ENCODE data around the gene CRACDL. TPM values are rescaled to one million over a fixed set of nuclear protein-coding genes. Genes with fewer than 3 reads are reported as not detected.

The CRACDL gene
- total RNA-seq, 8 experiments from 2014 or later: 0.11 to 5.5 (median 0.64) TPM; not detected in 2

DNA sequence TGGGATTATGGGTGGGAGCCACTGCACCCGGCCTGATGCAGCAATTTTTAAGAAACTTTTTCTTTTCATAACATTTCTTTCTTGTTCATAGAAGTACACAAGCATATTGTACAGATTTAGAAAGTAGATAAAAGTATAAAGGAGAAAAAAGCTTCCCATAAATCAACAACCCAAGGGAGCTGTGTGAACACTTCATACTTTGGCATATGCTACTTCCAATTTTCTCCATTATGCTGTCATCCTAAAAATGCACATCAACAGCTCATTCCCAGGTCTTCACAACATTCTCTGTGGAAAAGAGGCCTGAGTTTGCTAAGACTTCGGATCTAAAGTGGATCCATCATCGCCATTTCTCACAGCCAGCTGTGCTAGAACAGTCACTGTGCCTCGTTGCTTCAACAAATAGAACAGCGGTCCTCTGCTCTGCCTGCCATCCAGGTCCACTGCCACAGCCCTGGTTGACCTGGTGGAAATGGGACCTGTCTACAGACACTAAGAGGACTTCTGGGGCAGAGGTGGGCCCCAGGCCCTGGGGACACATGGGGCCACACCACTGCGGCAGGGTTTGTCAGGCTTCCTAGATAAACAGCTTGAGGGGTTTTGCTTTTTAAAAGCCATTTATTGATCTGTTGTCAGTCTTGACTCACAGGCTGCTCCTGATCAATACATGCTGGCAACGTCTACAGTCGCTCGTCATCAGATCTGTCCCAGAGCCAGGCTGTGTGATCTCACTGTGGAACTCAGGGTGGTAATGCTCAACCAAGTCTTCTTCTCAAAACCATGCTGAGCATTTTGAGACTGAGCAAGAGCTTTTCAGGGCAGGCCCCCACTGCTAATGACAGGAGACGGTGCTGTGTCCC, 132.4 kb downstream of the CRACDL start:
- Histone ChIP-seq H3K27ac (peak overlapping the region in 1 of 2 donors; percentile 67), H3K4me1 (replicated peaks in 1 of 2) (peaks cover 32 to 36% of the 10 kb centered on the region in 2 donors), H3K4me3 (no peak overlapping the region)
- 33 to 88% (median 78%) methylated on average over 1 to 9 of the region's 10 CpGs for WGBS, 10 experiments
- peak in 2 of 8 experiments; percentile 24 to 25 for ATAC-seq (replicated peaks in 6 of 8)
- in situ Hi-C loops (cut with MboI; ENCODE audit: low pct_unique_long_range_greater_than_20kb in 2 of 9, low sequenced_read_pairs in 9 of 9, unreplicated experiment in 9 of 9): no loop called here

GRCh38 chr2:98802344-98802743, 133.7 kb downstream of the CRACDL start:
- in situ Hi-C loops (cut with MboI; ENCODE audit: low pct_unique_long_range_greater_than_20kb in 2 of 9, low sequenced_read_pairs in 9 of 9, unreplicated experiment in 9 of 9): no loop called here
- peaks cover 25 to 34% of the 10 kb centered on the region in 2 donors for H3K4me1 ChIP-seq (replicated peaks in 1 of 2)

GRCh38 chr2:98801921-98802321, 134.1 kb downstream of the CRACDL start:
- H3K4me1 ChIP-seq (replicated peaks in 1 of 2): peaks cover 29 to 34% of the 10 kb centered on the region in 2 donors
- H3K4me3 ChIP-seq: no peak overlapping the region
- in situ Hi-C loops (cut with MboI; ENCODE audit: low pct_unique_long_range_greater_than_20kb in 2 of 9, low sequenced_read_pairs in 9 of 9, unreplicated experiment in 9 of 9): no loop called here
- ATAC-seq (replicated peaks in 6 of 8): no peak
- H3K27ac ChIP-seq: no peak overlapping the region
- WGBS, 10 experiments: 75 to 100% (median 86%) methylated on average over 1 to 7 of the region's 15 CpGs; no CpG with 5 or more reads in 7 of the 10 experiments

More at GRCh38 chr2:98802344-98802743, 133.7 kb downstream of the CRACDL start:
- ATAC-seq (replicated peaks in 6 of 8): no peak
- no peak overlapping the region for H3K27ac ChIP-seq
- H3K4me3 ChIP-seq: no peak overlapping the region
- 0 to 100% (median 84%) methylated on average over 1 to 7 of the region's 8 CpGs; no CpG with 5 or more reads in 1 of the 10 experiments for whole genome bisulfite sequencing, 10 experiments

- no peak overlapping the region for H3K4me3 ChIP-seq
- in situ Hi-C loops (cut with MboI; ENCODE audit: low pct_unique_long_range_greater_than_20kb in 2 of 9, low sequenced_read_pairs in 9 of 9, unreplicated experiment in 9 of 9): no loop called here
- H3K27ac ChIP-seq: no peak overlapping the region
- WGBS, 10 experiments: 100% methylated on average over 1 of the region's 1 CpG; no CpG with 5 or more reads in 9 of the 10 experiments
- ATAC-seq (replicated peaks in 6 of 8): no peak
- H3K4me1 ChIP-seq (replicated peaks in 1 of 2): peaks cover 32% of the 10 kb centered on the region in 2 donors
Observed at GRCh38 chr2:98801286-98801685, 134.7 kb downstream of the CRACDL start.

DNA sequence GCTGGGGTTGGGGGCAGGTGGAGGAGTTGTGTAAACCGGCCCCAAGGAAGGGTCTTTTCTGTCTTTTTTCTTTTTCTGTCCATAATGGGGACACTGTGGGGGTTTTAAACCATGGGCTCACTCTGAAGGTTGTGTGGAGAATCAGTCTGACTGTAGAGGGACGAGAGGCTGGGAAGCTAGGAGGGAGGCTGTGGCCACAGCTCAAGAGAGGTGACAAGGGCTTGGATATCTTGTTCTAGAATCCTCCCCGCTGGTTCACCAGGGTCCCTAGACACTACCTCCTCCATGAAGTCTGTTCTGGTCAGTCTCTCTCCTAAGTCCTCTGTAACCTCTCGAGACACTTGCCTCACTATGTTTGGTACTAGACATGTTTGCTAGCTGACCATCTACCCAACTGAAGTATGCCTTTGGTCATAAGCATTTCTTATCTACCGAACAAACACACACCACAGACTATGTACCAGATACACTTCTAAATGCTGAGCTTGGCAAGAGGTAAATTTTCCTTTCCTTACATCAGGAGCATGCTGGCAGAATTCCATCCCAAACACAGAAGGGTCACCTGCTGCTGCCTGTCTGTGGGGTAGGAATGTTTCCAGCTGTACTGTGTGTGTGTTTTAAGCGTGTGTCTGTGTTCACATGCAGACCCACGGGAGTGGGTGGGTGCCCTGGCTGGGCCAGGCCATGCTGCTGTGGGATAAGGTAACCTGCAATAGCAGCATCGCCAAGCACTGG, 135.5 kb downstream of the CRACDL start:
- in situ Hi-C loops (cut with MboI; ENCODE audit: low pct_unique_long_range_greater_than_20kb in 2 of 9, low sequenced_read_pairs in 9 of 9, unreplicated experiment in 9 of 9): no loop called here
- Histone ChIP-seq H3K4me1 (replicated peaks in 1 of 2) (peaks cover 24% of the 10 kb centered on the region in 2 donors), H3K4me3 (no peak overlapping the region), H3K27ac (no peak overlapping the region)
- 33 to 100% (median 85%) methylated on average over 1 to 7 of the region's 8 CpGs; no CpG with 5 or more reads in 2 of the 10 experiments for WGBS, 10 experiments
- ATAC-seq (replicated peaks in 6 of 8): no peak

DNA sequence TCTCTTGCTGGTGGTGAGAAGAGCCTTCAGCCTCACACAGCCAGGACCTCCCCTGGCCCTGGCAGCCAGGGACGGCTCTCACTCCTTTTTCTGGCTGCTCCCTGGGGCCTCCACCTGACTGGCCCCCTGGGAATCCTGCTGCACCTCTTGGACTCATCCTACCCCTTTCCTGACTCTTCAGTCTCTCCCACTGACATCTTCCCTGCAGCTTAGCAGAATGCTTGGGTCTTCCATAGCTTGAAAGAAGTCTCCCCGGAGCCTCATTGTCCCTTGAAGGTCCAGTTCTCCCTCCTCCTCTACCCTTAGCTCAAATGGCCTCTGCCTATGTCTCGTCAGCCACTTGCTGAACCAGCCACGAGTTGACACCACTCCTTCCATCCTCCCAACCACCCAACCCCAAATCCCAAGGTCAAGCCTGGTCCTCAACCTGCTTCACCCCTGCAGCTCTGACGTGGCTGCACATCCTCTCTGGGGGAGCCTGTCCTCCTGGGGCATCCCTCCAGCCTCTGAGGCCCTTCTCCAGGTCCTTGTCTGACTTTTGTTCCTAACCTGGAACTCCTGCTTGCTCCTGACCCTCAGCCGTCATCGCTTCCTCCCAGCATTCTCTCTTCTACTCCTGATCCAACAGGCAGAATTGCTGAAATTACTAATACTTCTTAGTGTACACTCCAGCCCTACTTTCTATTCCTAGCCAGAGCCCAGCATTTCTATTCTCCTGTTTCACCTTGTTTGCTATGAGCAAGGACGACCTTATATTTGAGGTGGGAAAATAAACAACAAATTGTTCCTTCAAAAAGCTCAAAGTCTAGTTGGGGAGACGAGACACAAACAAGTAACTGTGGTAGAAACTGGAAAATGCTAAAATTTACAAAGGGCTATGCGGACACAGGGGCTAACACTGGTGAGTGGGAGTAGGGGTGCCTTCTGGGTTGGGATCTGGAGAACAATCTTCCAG, 136.4 kb downstream of the CRACDL start:
- no peak for ATAC-seq (replicated peaks in 6 of 8)
- in situ Hi-C loops (cut with MboI; ENCODE audit: low pct_unique_long_range_greater_than_20kb in 2 of 9, low sequenced_read_pairs in 9 of 9, unreplicated experiment in 9 of 9): no loop called here
- H3K4me1 ChIP-seq (replicated peaks in 1 of 2): peaks cover 16 to 17% of the 10 kb centered on the region in 2 donors
- WGBS, 10 experiments: 18 to 100% (median 76%) methylated on average over 3 to 8 of the region's 10 CpGs; no CpG with 5 or more reads in 1 of the 10 experiments
- no peak overlapping the region for H3K4me3 ChIP-seq
- H3K27ac ChIP-seq: peak overlapping the region in 1 of 2 donors; percentile 42

- Histone ChIP-seq H3K4me3 (no peak overlapping the region), H3K4me1 (replicated peaks in 1 of 2) (peaks cover 7 to 8% of the 10 kb centered on the region in 2 donors), H3K27ac (no peak overlapping the region)
- WGBS, 10 experiments: 0 to 100% (median 80%) methylated on average over 1 to 14 of the region's 19 CpGs; no CpG with 5 or more reads in 1 of the 10 experiments
- in situ Hi-C loops (cut with MboI; ENCODE audit: low pct_unique_long_range_greater_than_20kb in 2 of 9, low sequenced_read_pairs in 9 of 9, unreplicated experiment in 9 of 9): no loop called here
- peak; percentile 38 to 98 (median 64) for ATAC-seq (replicated peaks in 6 of 8)
Observed at GRCh38 chr2:98796775-98797544, 139.1 kb downstream of the CRACDL start.

- no peak overlapping the region for H3K27ac ChIP-seq
- ATAC-seq (replicated peaks in 6 of 8): no peak
- in situ Hi-C loops (cut with MboI; ENCODE audit: low pct_unique_long_range_greater_than_20kb in 2 of 9, low sequenced_read_pairs in 9 of 9, unreplicated experiment in 9 of 9): no loop called here
- 44 to 100% (median 83%) methylated on average over 1 to 12 of the region's 14 CpGs; no CpG with 5 or more reads in 1 of the 10 experiments for WGBS, 10 experiments
- peaks cover 7 to 8% of the 10 kb centered on the region in 2 donors for H3K4me1 ChIP-seq (replicated peaks in 1 of 2)
- H3K4me3 ChIP-seq: no peak overlapping the region
Observed at GRCh38 chr2:98795891-98796676, 139.9 kb downstream of the CRACDL start.

DNA sequence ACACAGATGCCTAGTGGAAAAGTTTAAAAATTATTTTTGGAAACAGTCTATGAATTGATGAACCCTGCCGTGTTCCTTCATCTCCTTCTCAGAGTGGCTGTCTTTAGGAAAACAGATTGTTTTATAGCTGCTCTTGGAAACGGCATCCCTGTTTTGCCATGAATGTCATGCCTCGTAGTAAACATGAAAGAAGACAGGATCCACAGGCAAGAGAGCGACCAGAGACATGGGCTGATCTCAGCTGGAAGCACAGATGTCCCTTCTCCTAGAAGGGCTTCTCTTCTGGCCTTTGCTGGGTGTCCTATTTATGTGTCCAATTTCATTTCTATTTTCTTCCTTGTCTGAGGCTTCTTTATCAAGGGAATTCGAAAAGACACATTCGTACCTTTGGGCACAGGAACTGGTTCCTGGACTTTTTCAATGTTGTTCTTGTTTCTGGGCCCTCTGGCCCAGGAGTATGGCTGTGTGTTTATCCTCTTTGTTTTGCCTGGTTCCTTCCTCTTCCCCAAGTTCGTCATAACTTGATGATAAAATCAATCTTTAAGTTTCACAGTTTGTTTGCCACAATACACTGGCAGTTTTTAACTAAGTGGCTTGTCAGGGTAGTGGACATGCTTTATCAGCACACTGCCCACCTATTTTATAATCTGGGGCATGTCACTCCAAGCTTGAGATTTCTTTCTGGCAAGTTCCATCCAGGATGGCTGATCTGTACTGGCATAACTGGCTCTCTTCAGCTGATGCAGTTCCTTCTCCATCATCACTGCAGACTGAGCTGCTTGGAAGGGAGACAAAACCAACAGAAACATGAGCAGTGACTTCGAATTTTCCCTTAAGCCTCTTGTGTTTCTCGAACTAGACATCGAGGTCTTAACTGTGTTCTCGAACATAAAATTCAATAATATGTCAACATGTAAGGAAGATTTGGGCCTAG, 141.9 kb downstream of the CRACDL start:
- no peak overlapping the region for H3K27ac ChIP-seq
- no peak for ATAC-seq (replicated peaks in 6 of 8)
- 25 to 86% (median 72%) methylated on average over 1 to 10 of the region's 11 CpGs for WGBS, 10 experiments
- H3K4me1 ChIP-seq (replicated peaks in 1 of 2): peaks cover 2 to 8% of the 10 kb centered on the region in 2 donors
- H3K4me3 ChIP-seq: no peak overlapping the region
- in situ Hi-C loops (cut with MboI; ENCODE audit: low pct_unique_long_range_greater_than_20kb in 2 of 9, low sequenced_read_pairs in 9 of 9, unreplicated experiment in 9 of 9): no loop called here

GRCh38 chr2:98793275-98793674, 142.8 kb downstream of the CRACDL start:
- in situ Hi-C loops (cut with MboI; ENCODE audit: low pct_unique_long_range_greater_than_20kb in 2 of 9, low sequenced_read_pairs in 9 of 9, unreplicated experiment in 9 of 9): no loop called here

More at GRCh38 chr2:98793275-98793674, 142.8 kb downstream of the CRACDL start:
- peaks cover 0 to 8% of the 10 kb centered on the region in 2 donors for H3K4me1 ChIP-seq (replicated peaks in 1 of 2)
- WGBS, 10 experiments: 14 to 88% (median 72%) methylated on average over 3 to 5 of the region's 5 CpGs
- no peak for ATAC-seq (replicated peaks in 6 of 8)
- no peak overlapping the region for H3K27ac ChIP-seq
- H3K4me3 ChIP-seq: no peak overlapping the region

All from motor neuron (in vitro differentiated cells).